Islet of Langerhans (tissue), 1 donor: Measurements from ENCODE around the gene ANXA4.

Experiments used
- FAIRE-seq: peaks from one replicate; lab custom pipeline; 2011; peaks lifted over from hg19 to GRCh38; lab: Jason Lieb, UNC

Gene ANXA4

GRCh38 chr2:69741575-69742321, at the start of gene ANXA4:
TSS of gene ANXA4 (plus strand) at chr2:69742134. CDS start at chr2:69781566, 39,432 bp downstream.
- no peak for FAIRE-seq

GRCh38 chr2:69692424-69692823, 49.5 kb upstream of the ANXA4 start:
- no peak for FAIRE-seq

- no peak for FAIRE-seq
Observed at GRCh38 chr2:69693059-69693774, 48.7 kb upstream of the ANXA4 start.

GRCh38 chr2:69693775-69694450, 48.0 kb upstream of the ANXA4 start:
- FAIRE-seq: no peak

GRCh38 chr2:69694894-69695849, 46.8 kb upstream of the ANXA4 start:
- no peak for FAIRE-seq

GRCh38 chr2:69695850-69696216, 46.1 kb upstream of the ANXA4 start:
- FAIRE-seq: no peak

GRCh38 chr2:69700381-69700780, 41.6 kb upstream of the ANXA4 start:
- no peak for FAIRE-seq

GRCh38 chr2:69701100-69701945, 40.6 kb upstream of the ANXA4 start:
- no peak for FAIRE-seq

- no peak for FAIRE-seq
Observed at GRCh38 chr2:69703189-69703588, 38.7 kb upstream of the ANXA4 start.

GRCh38 chr2:69704446-69704845, 37.5 kb upstream of the ANXA4 start:
- no peak for FAIRE-seq

GRCh38 chr2:69709290-69709689, 32.6 kb upstream of the ANXA4 start:
- no peak for FAIRE-seq

- no peak for FAIRE-seq
Observed at GRCh38 chr2:69711971-69712370, 30.0 kb upstream of the ANXA4 start.

GRCh38 chr2:69714024-69714423, 27.9 kb upstream of the ANXA4 start:
- no peak for FAIRE-seq

- peak; percentile 27 for FAIRE-seq
Observed at GRCh38 chr2:69714539-69715220, 27.3 kb upstream of the ANXA4 start.

GRCh38 chr2:69715964-69716363, 26.0 kb upstream of the ANXA4 start:
- no peak for FAIRE-seq

GRCh38 chr2:69716555-69717120, 25.3 kb upstream of the ANXA4 start:
- FAIRE-seq: no peak

GRCh38 chr2:69717186-69717585, 24.7 kb upstream of the ANXA4 start:
- no peak for FAIRE-seq

GRCh38 chr2:69717861-69718273, 24.1 kb upstream of the ANXA4 start:
- no peak for FAIRE-seq

GRCh38 chr2:69718338-69718965, 23.5 kb upstream of the ANXA4 start:
- FAIRE-seq: no peak

GRCh38 chr2:69720404-69720803, 21.5 kb upstream of the ANXA4 start:
- no peak for FAIRE-seq
